Measurements from ENCODE around the gene CACNG7. TPM values are rescaled to one million over a fixed set of nuclear protein-coding genes. Genes with fewer than 3 reads are reported as not detected.

Gene CACNG7
- total RNA-seq, 4 donors from 2014 or later = not detected

- intact Hi-C loops (cut with DNase I) = no loop called here
- DNase-seq = no peak
- no peak overlapping the region for H3K27ac ChIP-seq
- 6 to 7% methylated on average over 10 to 17 of the region's 47 CpGs for WGBS, 2 donors
- H3K4me1 ChIP-seq = peaks cover 4 to 34% (median 9%) of the 10 kb centered on the region in 3 donors
- no peak overlapping the region for H3K4me3 ChIP-seq
- H3K9me3 ChIP-seq = no peaks in the 10 kb centered on the region
- no peaks in the 10 kb centered on the region for H3K36me3 ChIP-seq
- no peak for TF ChIP-seq POLR2A (IDR thresholded peaks at IDR 0.05)
- no peak for TF ChIP-seq CTCF (IDR thresholded peaks at IDR 0.05)
- peaks cover 14 to 99% (median 31%) of the 10 kb centered on the region in 4 donors for H3K27me3 ChIP-seq
Measured at GRCh38 chr19:53909471-53910169, 542 bp downstream of the CACNG7 start.

DNA sequence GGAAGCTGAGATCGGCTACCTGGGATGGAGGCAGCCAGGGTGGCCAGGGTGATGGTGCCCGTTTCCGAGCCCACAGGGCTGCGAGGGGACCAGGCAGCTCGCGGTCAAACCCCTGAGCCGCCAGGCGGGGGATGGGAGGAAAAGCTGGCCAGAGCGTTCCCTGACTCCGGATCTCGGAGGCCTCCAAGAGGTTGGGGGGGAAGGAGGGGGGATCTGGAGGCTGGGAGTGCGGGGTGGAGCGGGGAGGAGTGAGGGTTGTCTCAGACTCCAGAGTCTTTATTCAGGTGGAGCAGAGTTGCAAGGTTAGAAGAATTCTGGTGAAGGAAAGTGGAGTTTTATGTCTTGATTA, 1.1 kb downstream of the CACNG7 start:
- no peaks in the 10 kb centered on the region for H3K9me3 ChIP-seq
- 1 to 2% methylated on average over 7 to 9 of the region's 13 CpGs for WGBS, 2 donors
- H3K4me3 ChIP-seq = no peak overlapping the region
- peaks cover 4 to 34% (median 9%) of the 10 kb centered on the region in 3 donors for H3K4me1 ChIP-seq
- intact Hi-C loops (cut with DNase I) = no loop called here
- no peaks in the 10 kb centered on the region for H3K36me3 ChIP-seq
- no peak for DNase-seq
- peaks cover 14 to 98% (median 31%) of the 10 kb centered on the region in 4 donors for H3K27me3 ChIP-seq
- TF ChIP-seq CTCF (IDR thresholded peaks at IDR 0.05) (no peak), POLR2A (IDR thresholded peaks at IDR 0.05) (no peak)
- H3K27ac ChIP-seq = no peak overlapping the region

GRCh38 chr19:53912653-53913052, 3.6 kb downstream of the CACNG7 start:
- TF ChIP-seq CTCF (IDR thresholded peaks at IDR 0.05) = no peak
- TF ChIP-seq POLR2A (IDR thresholded peaks at IDR 0.05) = no peak
- 64 to 93% methylated on average over 4 of the region's 18 CpGs for WGBS, 2 donors
- peaks cover 4 to 20% (median 8%) of the 10 kb centered on the region in 3 donors for H3K4me1 ChIP-seq
- H3K36me3 ChIP-seq = no peaks in the 10 kb centered on the region
- H3K9me3 ChIP-seq = no peaks in the 10 kb centered on the region
- DNase-seq = no peak
- intact Hi-C loops (cut with DNase I) = no loop called here
- no peak overlapping the region for H3K27ac ChIP-seq
- H3K27me3 ChIP-seq = peaks cover 14 to 77% (median 21%) of the 10 kb centered on the region in 4 donors
- no peak overlapping the region for H3K4me3 ChIP-seq

- no peak overlapping the region for H3K27ac ChIP-seq
- H3K9me3 ChIP-seq = no peaks in the 10 kb centered on the region
- H3K36me3 ChIP-seq = no peaks in the 10 kb centered on the region
- no peaks in the 10 kb centered on the region for H3K4me1 ChIP-seq
- 57% methylated on average over 8 of the region's 8 CpGs for WGBS, 2 donors
- H3K4me3 ChIP-seq = no peak overlapping the region
- intact Hi-C loops (cut with DNase I) = no loop called here
- no peak for DNase-seq
- peaks cover 0 to 53% (median 8%) of the 10 kb centered on the region in 4 donors for H3K27me3 ChIP-seq
- no peak for TF ChIP-seq POLR2A (IDR thresholded peaks at IDR 0.05)
- TF ChIP-seq CTCF (IDR thresholded peaks at IDR 0.05) = no peak
Measured at GRCh38 chr19:53915000-53915399, 5.9 kb downstream of the CACNG7 start.

DNA sequence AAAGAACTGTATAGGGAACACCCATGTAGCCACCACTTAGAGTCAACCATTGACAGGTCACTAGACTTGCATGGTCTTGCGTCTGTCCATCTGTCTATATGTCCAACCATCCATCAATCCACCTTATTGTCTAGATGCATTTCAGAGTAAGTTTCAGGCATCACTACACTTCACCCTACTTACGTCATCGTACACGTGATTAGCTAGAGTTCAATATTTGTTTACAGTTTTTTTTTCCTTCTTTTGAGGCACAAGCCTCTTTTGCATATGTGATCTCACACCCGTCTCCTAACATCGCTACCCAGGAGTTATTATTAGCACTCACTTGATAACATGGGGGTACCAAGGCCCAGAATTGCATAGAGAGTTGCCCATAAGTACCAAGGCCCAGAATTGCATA, 6.9 kb downstream of the CACNG7 start:
- Histone ChIP-seq H3K4me3 (no peak overlapping the region), H3K9me3 (no peaks in the 10 kb centered on the region), H3K27me3 (peaks cover 0 to 43% (median 0%) of the 10 kb centered on the region in 4 donors), H3K36me3 (no peaks in the 10 kb centered on the region), H3K27ac (no peak overlapping the region), H3K4me1 (no peaks in the 10 kb centered on the region)
- 67 to 77% methylated on average over 6 of the region's 6 CpGs for WGBS, 2 donors
- no peak for DNase-seq
- intact Hi-C loops (cut with DNase I) = no loop called here
- no peak for TF ChIP-seq CTCF (IDR thresholded peaks at IDR 0.05)
- no peak for TF ChIP-seq POLR2A (IDR thresholded peaks at IDR 0.05)

All from esophagus squamous epithelium (tissue), 5 donors.